ENCODE measurements around the gene AK3. TPM values are rescaled to one million over a fixed set of nuclear protein-coding genes. Genes with fewer than 3 reads are reported as not detected.

AK3 gene
- total RNA-seq, 1 experiment from 2014 or later, result 79.2 TPM

GRCh38 chr9:4734150-4734549, 6.9 kb downstream of the AK3 start:
- intact Hi-C loops (cut with micrococcal nuclease), result no loop called here
- H3K4me3 ChIP-seq (ENCODE audit: low read length), result no peak overlapping the region
- no peaks in the 10 kb centered on the region for H3K36me3 ChIP-seq (ENCODE audit: low read depth, low read length)
- no peak overlapping the region for H3K27ac ChIP-seq (ENCODE audit: low read length)
- ATAC-seq (no peak), DNase-seq (no peak)
- ChIA-PET CTCF (no interaction called here), POLR2A (ENCODE audit: unreplicated experiment) (no interaction called here)
- no peak overlapping the region for H2AFZ ChIP-seq (ENCODE audit: low read length)
- H3K4me1 ChIP-seq (ENCODE audit: insufficient read depth, low read length), result peaks cover 5% of the 10 kb centered on the region; the same call in 1 of the 2 replicates
- no TSS peak for BruUV-seq (replicated peaks)
- H4K20me1 ChIP-seq (ENCODE audit: low read length), result no peaks in the 10 kb centered on the region
- no peak overlapping the region for H3K9ac ChIP-seq (ENCODE audit: low read length)
- no peak overlapping the region for H3K4me2 ChIP-seq (ENCODE audit: low read length)
- no peaks in the 10 kb centered on the region for H3F3A ChIP-seq (ENCODE audit: low read length, unreplicated experiment)
- TF ChIP-seq EZH2 (IDR thresholded peaks at IDR 0.05; ENCODE audit: low read length, unreplicated experiment), result no peak
- no peak for TF ChIP-seq EZH2phosphoT487 (IDR thresholded peaks at IDR 0.05; ENCODE audit: borderline replicate concordance, low read length)
- TF ChIP-seq CTCF (conservative IDR thresholded peaks at IDR 0.05; ENCODE audit: low read depth, low read length), result no peak
- H3K79me2 ChIP-seq (ENCODE audit: low read length), result peaks cover 67% of the 10 kb centered on the region
- no peaks in the 10 kb centered on the region for H3K9me3 ChIP-seq (ENCODE audit: low read length)
- no peaks in the 10 kb centered on the region for H3K9me2 ChIP-seq (replicated peaks; ENCODE audit: low read length)
- H3K27me3 ChIP-seq (ENCODE audit: low read length), result no peaks in the 10 kb centered on the region

GRCh38 chr9:4732890-4733289, 8.1 kb downstream of the AK3 start:
- no peak overlapping the region for H3K4me2 ChIP-seq (ENCODE audit: low read length)
- ChIA-PET POLR2A (ENCODE audit: unreplicated experiment) (no interaction called here), CTCF (no interaction called here)
- intact Hi-C loops (cut with micrococcal nuclease), result no loop called here
- no peaks in the 10 kb centered on the region for H3F3A ChIP-seq (ENCODE audit: low read length, unreplicated experiment)
- H3K4me1 ChIP-seq (ENCODE audit: insufficient read depth, low read length), result no peaks in the 10 kb centered on the region
- H3K9me2 ChIP-seq (replicated peaks; ENCODE audit: low read length), result no peaks in the 10 kb centered on the region
- no peak overlapping the region for H3K4me3 ChIP-seq (ENCODE audit: low read length)
- DNase-seq (no peak), ATAC-seq (no peak)
- H3K79me2 ChIP-seq (ENCODE audit: low read length), result peaks cover 55% of the 10 kb centered on the region
- no peak for TF ChIP-seq CTCF (conservative IDR thresholded peaks at IDR 0.05; ENCODE audit: low read depth, low read length)
- TF ChIP-seq EZH2 (IDR thresholded peaks at IDR 0.05; ENCODE audit: low read length, unreplicated experiment), result no peak
- no peak for TF ChIP-seq EZH2phosphoT487 (IDR thresholded peaks at IDR 0.05; ENCODE audit: borderline replicate concordance, low read length)
- H3K9ac ChIP-seq (ENCODE audit: low read length), result no peak overlapping the region
- H3K9me3 ChIP-seq (ENCODE audit: low read length), result no peaks in the 10 kb centered on the region
- no peak overlapping the region for H3K27ac ChIP-seq (ENCODE audit: low read length)
- H2AFZ ChIP-seq (ENCODE audit: low read length), result no peak overlapping the region
- no peaks in the 10 kb centered on the region for H3K27me3 ChIP-seq (ENCODE audit: low read length)
- H3K36me3 ChIP-seq (ENCODE audit: low read depth, low read length), result no peaks in the 10 kb centered on the region
- no TSS peak for BruUV-seq (replicated peaks)
- no peaks in the 10 kb centered on the region for H4K20me1 ChIP-seq (ENCODE audit: low read length)

GRCh38 chr9:4727593-4727992, 13.4 kb downstream of the AK3 start:
- Histone ChIP-seq H3K27ac (ENCODE audit: low read length) (no peak overlapping the region), H2AFZ (ENCODE audit: low read length) (no peak overlapping the region), H3K27me3 (ENCODE audit: low read length) (no peaks in the 10 kb centered on the region), H3K4me2 (ENCODE audit: low read length) (no peak overlapping the region), H3K9ac (ENCODE audit: low read length) (no peak overlapping the region), H3K4me1 (ENCODE audit: insufficient read depth, low read length) (no peaks in the 10 kb centered on the region), H4K20me1 (ENCODE audit: low read length) (no peaks in the 10 kb centered on the region), H3K36me3 (ENCODE audit: low read depth, low read length) (no peaks in the 10 kb centered on the region), H3K9me3 (ENCODE audit: low read length) (no peaks in the 10 kb centered on the region), H3K79me2 (ENCODE audit: low read length) (peaks cover 18% of the 10 kb centered on the region), H3K9me2 (replicated peaks; ENCODE audit: low read length) (no peaks in the 10 kb centered on the region), H3F3A (ENCODE audit: low read length, unreplicated experiment) (no peaks in the 10 kb centered on the region), H3K4me3 (ENCODE audit: low read length) (no peak overlapping the region)
- TF ChIP-seq CTCF (conservative IDR thresholded peaks at IDR 0.05; ENCODE audit: low read depth, low read length) (no peak), EZH2phosphoT487 (IDR thresholded peaks at IDR 0.05; ENCODE audit: borderline replicate concordance, low read length) (no peak), EZH2 (IDR thresholded peaks at IDR 0.05; ENCODE audit: low read length, unreplicated experiment) (no peak)
- CTCF ChIA-PET, result no interaction called here
- ATAC-seq (no peak), DNase-seq (no peak)
- intact Hi-C loops (cut with micrococcal nuclease), result no loop called here
- BruUV-seq (replicated peaks), result TSS peak; percentile 9
- POLR2A ChIA-PET (ENCODE audit: unreplicated experiment), result no interaction called here
